Spleen (tissue), 11 donors: ENCODE measurements around the gene CELF6. TPM values are rescaled to one million over a fixed set of nuclear protein-coding genes. Genes with fewer than 3 reads are reported as not detected.

Experiments used
- DNase-seq: peaks from one replicate; pipeline ENCODE4 v3.0.0-alpha.2; 2020
- H3K27ac ChIP-seq, 8 donors: fragments of 200-600 bp; sonication (generic) in 7 of 8; 1 replicate in 4 of 8; 2 replicates in 4 of 8; pipeline versions ENCODE4 v1.5.0 to v1.8.0; 2016 to 2021; ENCODE audit warnings: inconsistent platforms in 4 of 8, mild to moderate bottlenecking in 4 of 8, moderate library complexity in 1 of 8
- H3K27me3 ChIP-seq, 7 donors: fragments of 200-600 bp; sonication (generic) in 6 of 7; replicated peaks in 1 of 7; 1 replicate in 4 of 7; 2 replicates in 3 of 7; pipeline versions ENCODE4 v1.5.0 to v1.8.0; 2016 to 2021; ENCODE audit warnings: inconsistent platforms in 3 of 7, mild to moderate bottlenecking in 1 of 7
- H3K36me3 ChIP-seq, 6 donors: fragments of 200-600 bp; sonication (generic) in 5 of 6; 1 replicate in 4 of 6; 2 replicates in 2 of 6; pipeline versions ENCODE4 v1.5.0 to v1.8.0; 2016 to 2021; ENCODE audit warnings: inconsistent platforms in 2 of 6
- H3K4me1 ChIP-seq, 6 donors: fragments of 200-600 bp; sonication (generic) in 5 of 6; 1 replicate in 3 of 6; 2 replicates in 3 of 6; pipeline versions ENCODE4 v1.5.0 to v1.8.0; 2016 to 2021; ENCODE audit warnings: inconsistent platforms in 3 of 6
- H3K4me3 ChIP-seq, 8 donors: fragments of 200-600 bp; sonication (generic) in 7 of 8; 1 replicate in 4 of 8; 2 replicates in 4 of 8; pipeline versions ENCODE4 v1.5.0 to v1.8.0; 2016 to 2021; ENCODE audit warnings: inconsistent platforms in 4 of 8, mild to moderate bottlenecking in 4 of 8, moderate library complexity in 2 of 8
- H3K9me3 ChIP-seq, 8 donors: fragments of 200-600 bp; sonication (generic) in 7 of 8; 1 replicate in 4 of 8; 2 replicates in 4 of 8; pipeline versions ENCODE4 v1.5.0 to v1.8.0; 2016 to 2021; ENCODE audit warnings: inconsistent platforms in 4 of 8
- CTCF ChIP-seq, 11 experiments: fragments of 200-600 bp in 7 of 11; fragments of 450-650 bp in 4 of 11; sonication (generic) in 4 of 11; IDR thresholded peaks in 8 of 11; conservative IDR thresholded peaks in 3 of 11; 1 replicate in 7 of 11; 2 replicates in 4 of 11; pipeline versions ENCODE4 v1.4.0 to v1.8.0; 2016 to 2021; ENCODE audit warnings: antibody characterized with exemption in 11 of 11, inconsistent platforms in 4 of 11, mild to moderate bottlenecking in 1 of 11
- POLR2A ChIP-seq, 3 donors: fragments of 450-650 bp; IDR thresholded peaks; one replicate each; pipeline ENCODE4 v1.5.1; 2017; ENCODE audit warnings: antibody characterized with exemption in 3 of 3, mild to moderate bottlenecking in 1 of 3
- POLR2AphosphoS5 ChIP-seq, 3 donors: sonication (generic); formaldehyde crosslinking; IDR thresholded peaks; one replicate each; pipeline ENCODE4 v1.5.1; 2017; ENCODE audit warnings: antibody characterized with exemption in 3 of 3
- WGBS, 5 donors: extraction: QIAGEN DNeasy Blood & Tissue Kit in 3 of 5; methylation state at CpG; one replicate each; pipeline versions ENCODE4 v1.1.5 to v1.1.7; 2013 to 2018; 5-methylcytosine and 5-hydroxymethylcytosine counted together
- intact Hi-C: fragments of 100-400 bp; cut with DNase I; formaldehyde crosslinking; loops from one replicate; pipeline ENCODE4 v1.15.0; 2023; ENCODE audit warnings: low total_unique reads
- polyA plus RNA-seq, 3 donors: library from polyadenylated mRNA; stranded (reverse); fragments of 200-250 nt; gene quantifications; one replicate each; pipeline ENCODE4 v1.2.1, GENCODE V29; 2013
- total RNA-seq, 7 donors: library from RNA; depleted of rRNA in 3 of 7; stranded (reverse); fragments of >200 nt in 3 of 7; fragmentation: NEBNext Ultra II Directional in 4 of 7; extraction: Animal tissue kit (Norgen Biotek cat#: 25700) in 4 of 7; gene quantifications; one replicate each; pipeline versions ENCODE4 v1.1.0 to v1.2.1, GENCODE V29; 2016 to 2021
- donor health status: healthy with polysubstance abuse.
- donor health status: DM: no; HTN: no; CAD: no; lungs with moderate emphysema.
- donor health status: DM: no; HTN: no; CAD: no.
- donor health status: Bipolar disorder and iron deficiency.
- donor health status: healthy.
- donor health status: DM: no; HTN: no; CAD: no.
- donor health status: DM: yes; HTN: yes; CAD: no.

Gene CELF6
- total and polyA plus RNA-seq, 10 donors, result 1.7 to 9.2 (median 3.8) TPM

- Histone ChIP-seq H3K27ac (no peak overlapping the region), H3K36me3 (peaks cover 2 to 100% (median 78%) of the 10 kb centered on the region in 6 donors), H3K9me3 (no peaks in the 10 kb centered on the region), H3K4me1 (no peaks in the 10 kb centered on the region), H3K27me3 (no peaks in the 10 kb centered on the region), H3K4me3 (no peak overlapping the region)
- TF ChIP-seq CTCF (IDR thresholded peaks at IDR 0.05 in 8 of 11, conservative IDR thresholded peaks at IDR 0.05 in 3 of 11) (no peak), POLR2AphosphoS5 (IDR thresholded peaks at IDR 0.05) (no peak), POLR2A (IDR thresholded peaks at IDR 0.05) (no peak)
- 65 to 78% (median 77%) methylated on average over 3 of the region's 3 CpGs for WGBS, 5 donors
- intact Hi-C loops, result no loop called here
- no peak for DNase-seq
Measured at GRCh38 chr15:72249142-72249810, 70.7 kb downstream of the CELF6 start.

GRCh38 chr15:72248514-72248913, 71.4 kb downstream of the CELF6 start:
- intact Hi-C loops, result no loop called here
- TF ChIP-seq CTCF (IDR thresholded peaks at IDR 0.05 in 8 of 11, conservative IDR thresholded peaks at IDR 0.05 in 3 of 11) (no peak), POLR2AphosphoS5 (IDR thresholded peaks at IDR 0.05) (no peak), POLR2A (IDR thresholded peaks at IDR 0.05) (no peak)
- Histone ChIP-seq H3K4me3 (no peak overlapping the region), H3K4me1 (no peaks in the 10 kb centered on the region), H3K27me3 (no peaks in the 10 kb centered on the region), H3K9me3 (no peaks in the 10 kb centered on the region), H3K27ac (no peak overlapping the region), H3K36me3 (peaks cover 2 to 100% (median 74%) of the 10 kb centered on the region in 6 donors)
- 96 to 100% (median 97%) methylated on average over 1 of the region's 1 CpG for WGBS, 5 donors
- DNase-seq, result no peak

GRCh38 chr15:72242775-72243370, 77.1 kb downstream of the CELF6 start:
- WGBS, 5 donors, result 73 to 79% (median 77%) methylated on average over 2 of the region's 2 CpGs
- H3K4me3 ChIP-seq, result no peak overlapping the region
- peaks cover 0 to 93% (median 54%) of the 10 kb centered on the region in 6 donors for H3K36me3 ChIP-seq
- H3K9me3 ChIP-seq, result no peaks in the 10 kb centered on the region
- no peak overlapping the region for H3K27ac ChIP-seq
- H3K4me1 ChIP-seq, result peaks cover 0 to 4% (median 0%) of the 10 kb centered on the region in 6 donors
- intact Hi-C loops, result no loop called here
- no peak for DNase-seq
- TF ChIP-seq POLR2AphosphoS5 (IDR thresholded peaks at IDR 0.05) (no peak), POLR2A (IDR thresholded peaks at IDR 0.05) (no peak), CTCF (IDR thresholded peaks at IDR 0.05 in 8 of 11, conservative IDR thresholded peaks at IDR 0.05 in 3 of 11) (no peak)
- no peaks in the 10 kb centered on the region for H3K27me3 ChIP-seq

GRCh38 chr15:72239652-72240051, 80.3 kb downstream of the CELF6 start:
- DNase-seq, result no peak
- no peaks in the 10 kb centered on the region for H3K9me3 ChIP-seq
- H3K27me3 ChIP-seq, result no peaks in the 10 kb centered on the region
- peaks cover 0 to 21% (median 7%) of the 10 kb centered on the region in 6 donors for H3K4me1 ChIP-seq
- no peak overlapping the region for H3K4me3 ChIP-seq
- TF ChIP-seq POLR2A (IDR thresholded peaks at IDR 0.05), result no peak
- no peak for TF ChIP-seq CTCF (IDR thresholded peaks at IDR 0.05 in 8 of 11, conservative IDR thresholded peaks at IDR 0.05 in 3 of 11)
- no peak for TF ChIP-seq POLR2AphosphoS5 (IDR thresholded peaks at IDR 0.05)
- peaks cover 0 to 61% (median 41%) of the 10 kb centered on the region in 6 donors for H3K36me3 ChIP-seq
- intact Hi-C loops, result no loop called here
- H3K27ac ChIP-seq, result no peak overlapping the region
